IMR-90 (cell line): ENCODE measurements around the gene AKAP17A. TPM values are rescaled to one million over a fixed set of nuclear protein-coding genes. Genes with fewer than 3 reads are reported as not detected.
"Not testable (repeated sequence)": the region's sequence is repeated elsewhere in the genome, so short reads cannot be mapped to it uniquely, and the experiment has no call there.

Experiments used
- ATAC-seq: fragments of 200-7000 bp; cut with Tn5 transposase; 2 replicates; pipeline ENCODE4 v1.9.1; 2020; ENCODE audit warnings: low read depth, mild to moderate bottlenecking, moderate library complexity
- BruUV-seq: library from RNA; stranded (reverse); fragments of 400-500 nt; replicated peaks from 2 replicates; lab custom pipeline; 2021; lab: Mats Ljungman, UMichigan
- CTCF ChIA-PET: fragments of 300-600 bp; formaldehyde crosslinking; extraction: SDS; loops from one replicate; lab custom pipeline; 2021; ENCODE audit warnings: antibody characterized with exemption; lab: Yijun Ruan, JAX
- POLR2A ChIA-PET: fragments of 300-600 bp; sonication (Branson Sonifier 250); formaldehyde crosslinking; loops from one replicate; lab custom pipeline; 2022; ENCODE audit warnings: antibody characterized with exemption; ENCODE audit not compliant: unreplicated experiment; lab: Charles Lee
- DNase-seq: peaks from one replicate; pipeline ENCODE4 v3.0.0; 2013
- H2AFZ ChIP-seq: replicated peaks from 2 replicates; pipeline ENCODE3; 2013; ENCODE audit warnings: low read length, mild to moderate bottlenecking; ENCODE audit not compliant: poor library complexity
- H2AK5ac ChIP-seq: 2 replicates; pipeline ENCODE4 v1.6.1; 2013; ENCODE audit warnings: low read depth, low read length, inconsistent platforms
- H2AK9ac ChIP-seq: replicated peaks from 2 replicates; pipeline ENCODE3; 2013; ENCODE audit warnings: mild to moderate bottlenecking, low read depth, low read length, moderate library complexity; ENCODE audit not compliant: poor library complexity
- H2BK120ac ChIP-seq: 2 replicates; pipeline ENCODE4 v1.6.1; 2013; ENCODE audit warnings: low read depth, low read length, inconsistent platforms
- H2BK15ac ChIP-seq: 3 replicates; pipeline ENCODE4 v1.6.1; 2013; ENCODE audit warnings: low read depth, low read length, inconsistent platforms
- H2BK20ac ChIP-seq: 2 replicates; pipeline ENCODE4 v1.6.1; 2013; ENCODE audit warnings: low read depth, mild to moderate bottlenecking, inconsistent platforms, low read length, moderate library complexity
- H2BK5ac ChIP-seq: 2 replicates; pipeline ENCODE4 v1.6.1; 2013; ENCODE audit warnings: mild to moderate bottlenecking, low read depth, low read length, inconsistent platforms; ENCODE audit not compliant: poor library complexity, severe bottlenecking
- H3K14ac ChIP-seq: replicated peaks from 2 replicates; pipeline ENCODE4 v1.6.1; 2013; ENCODE audit warnings: low read depth, low read length, inconsistent platforms
- H3K18ac ChIP-seq: 2 replicates; pipeline ENCODE4 v1.6.1; 2013; ENCODE audit warnings: low read depth, low read length, control low read depth
- H3K23ac ChIP-seq: 2 replicates; pipeline ENCODE4 v1.6.1; 2013; ENCODE audit warnings: low read depth, low read length, inconsistent platforms
- H3K27ac ChIP-seq: 2 replicates; pipeline ENCODE4 v1.5.1; 2013; ENCODE audit warnings: mild to moderate bottlenecking, control low read depth, low read length; ENCODE audit not compliant: insufficient read depth
- H3K27me3 ChIP-seq: 2 replicates; pipeline ENCODE4 v1.6.1; 2013; ENCODE audit warnings: low read length; ENCODE audit not compliant: control insufficient read depth, insufficient read depth
- H3K36me3 ChIP-seq: 2 replicates; pipeline ENCODE4 v1.6.1; 2013; ENCODE audit warnings: low read length, mixed read lengths; ENCODE audit not compliant: control insufficient read depth, insufficient read depth
- H3K4ac ChIP-seq: 2 replicates; pipeline ENCODE4 v1.6.1; 2013; ENCODE audit warnings: low read depth, low read length, inconsistent platforms
- H3K4me1 ChIP-seq: 2 replicates; pipeline ENCODE4 v1.6.1; 2013; ENCODE audit warnings: low read length, mixed read lengths; ENCODE audit not compliant: control insufficient read depth, insufficient read depth
- H3K4me2 ChIP-seq: 2 replicates; pipeline ENCODE4 v1.6.1; 2013; ENCODE audit warnings: low read depth, mild to moderate bottlenecking, control low read depth, low read length, moderate library complexity
- H3K4me3 ChIP-seq: 2 replicates; pipeline ENCODE4 v1.5.1; 2013; ENCODE audit warnings: low read depth, mild to moderate bottlenecking, control low read depth, low read length, moderate library complexity; ENCODE audit not compliant: insufficient read depth
- H3K56ac ChIP-seq: 2 replicates; pipeline ENCODE4 v1.6.1; 2013; ENCODE audit warnings: low read length, inconsistent platforms; ENCODE audit not compliant: insufficient read depth; ENCODE audit errors: extremely low read depth
- H3K79me1 ChIP-seq, 2 experiments: 2 replicates each; pipeline ENCODE4 v1.6.1; 2013; ENCODE audit warnings: low read length in 2 of 2, inconsistent platforms in 1 of 2, low read depth in 1 of 2
- H3K9ac ChIP-seq: 2 replicates; pipeline ENCODE4 v1.6.1; 2013; ENCODE audit warnings: low read depth, low read length, control low read depth
- H3K9me1 ChIP-seq: 2 replicates; pipeline ENCODE4 v1.6.1; 2013; ENCODE audit warnings: low read length, inconsistent platforms; ENCODE audit not compliant: insufficient read depth
- H3K9me3 ChIP-seq: 2 replicates; pipeline ENCODE4 v1.6.1; 2013; ENCODE audit warnings: low read length; ENCODE audit not compliant: control insufficient read depth, insufficient read depth
- H4K20me1 ChIP-seq: 2 replicates; pipeline ENCODE4 v1.6.1; 2013; ENCODE audit warnings: low read length, inconsistent platforms; ENCODE audit not compliant: insufficient read depth
- H4K5ac ChIP-seq: 2 replicates; pipeline ENCODE4 v1.6.1; 2013; ENCODE audit warnings: mild to moderate bottlenecking, low read depth, low read length, control low read depth
- H4K8ac ChIP-seq, 2 experiments: 2 replicates each; pipeline ENCODE4 v1.6.1; 2013; ENCODE audit warnings: low read depth in 2 of 2, low read length in 2 of 2, control low read depth in 1 of 2, inconsistent platforms in 1 of 2
- H4K91ac ChIP-seq: 2 replicates; pipeline ENCODE4 v1.6.1; 2013; ENCODE audit warnings: low read depth, low read length, inconsistent platforms; ENCODE audit not compliant: insufficient read depth
- FOS ChIP-seq: fragments of 150-350 bp; IDR thresholded peaks from 2 replicates; pipeline ENCODE4 v1.6.1; 2016; ENCODE audit warnings: low read depth, low read length
- WGBS, 2 experiments: methylation state at CpG; one replicate each; pipeline versions ENCODE4 v1.1.5 to v1.1.7; 2013; ENCODE audit warnings: missing lambda C conversion rate in 2 of 2; ENCODE audit not compliant: insufficient read length in 1 of 2; ENCODE audit errors: extremely low coverage in 2 of 2; 5-methylcytosine and 5-hydroxymethylcytosine counted together
- dilution Hi-C: fragments of 300-500 bp; cut with HindIII; formaldehyde crosslinking; loops from one replicate; pipeline ENCODE4 v1.14.3; 2018; ENCODE audit warnings: low sequenced_read_pairs; ENCODE audit not compliant: unreplicated experiment
- in situ Hi-C: fragments of 300-500 bp; cut with MboI; formaldehyde crosslinking; loops from 3 replicates; pipeline ENCODE4 v1.14.3; 2019; ENCODE audit warnings: low sequenced_read_pairs, inconsistent platforms, mixed read lengths
- intact Hi-C: fragments of 100-400 bp; cut with micrococcal nuclease; formaldehyde crosslinking; loops from 2 replicates; pipeline ENCODE4 v1.10.0; 2022
- polyA plus RNA-seq, 3 experiments: library from polyadenylated mRNA; depleted of rRNA; stranded (reverse); fragments of >200 nt; gene quantifications; 2 replicates each; pipeline ENCODE4 v1.2.3, GENCODE V29; 2012; ENCODE audit warnings: low replicate concordance in 1 of 3
- total RNA-seq: library from RNA; depleted of rRNA; stranded (reverse); fragments of >200 nt; gene quantifications from 2 replicates; pipeline ENCODE4 v1.2.3, GENCODE V29; 2012
- TF ChIP-seq, protein P1 (sequence below): fragments of 150-350 bp; IDR thresholded peaks from 2 replicates; pipeline ENCODE4 v1.6.1; 2017; ENCODE audit warnings: mild to moderate bottlenecking, antibody characterized with exemption, low read length, low read depth
- TF ChIP-seq, protein P2 (sequence below): conservative IDR thresholded peaks from 2 replicates; pipeline ENCODE4 v1.5.1; 2012; ENCODE audit warnings: mild to moderate bottlenecking, low read depth, low read length, improper control_type of control experiment

AKAP17A gene
- total and polyA plus RNA-seq, 2 of the 4 experiments (the other 2 are of a cell fraction), result 9.0 to 23.7 TPM

DNA sequence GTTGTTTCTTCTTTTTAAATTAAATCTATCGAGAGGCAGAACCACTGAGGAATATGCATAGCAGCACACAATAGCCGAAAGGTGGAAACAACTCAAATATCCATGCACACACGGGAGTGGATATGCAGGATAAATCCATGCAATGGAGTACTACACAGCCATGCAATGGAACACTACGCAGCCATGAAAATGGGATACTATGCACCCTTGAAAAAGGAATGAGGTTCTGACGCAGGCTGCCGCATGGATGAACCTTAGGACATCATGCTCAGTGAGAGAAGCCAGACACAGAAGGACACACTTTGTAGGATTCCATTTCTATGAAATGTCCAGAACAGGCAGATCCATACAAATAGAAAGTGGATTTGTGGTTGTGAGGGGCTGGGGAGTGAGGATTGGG, 36.0 kb upstream of the AKAP17A start:
- Histone ChIP-seq H2AK9ac (no peak overlapping the region), H3K9ac (no peak overlapping the region), H2BK20ac (no peak overlapping the region), H2BK15ac (no peak overlapping the region), H2BK120ac (no peak overlapping the region), H3K23ac (no peak overlapping the region), H3K9me3 (peaks cover 18% of the 10 kb centered on the region), H2AFZ (no peak overlapping the region), H4K20me1 (no peaks in the 10 kb centered on the region), H3K18ac (no peak overlapping the region), H4K8ac (no peak overlapping the region), H4K91ac (no peak overlapping the region), H3K79me1 (no peaks in the 10 kb centered on the region), H2BK5ac (no peak overlapping the region), H3K9me1 (no peaks in the 10 kb centered on the region), H3K56ac (no peak overlapping the region), H3K4ac (no peak overlapping the region), H3K4me3 (no peak overlapping the region), H2AK5ac (no peak overlapping the region), H3K27ac (no peak overlapping the region), H3K4me1 (no peaks in the 10 kb centered on the region), H3K4me2 (no peak overlapping the region), H3K27me3 (no peaks in the 10 kb centered on the region), H3K14ac (no peak overlapping the region), H4K5ac (no peak overlapping the region), H3K36me3 (no peaks in the 10 kb centered on the region)
- ChIA-PET POLR2A (no interaction called here), CTCF (no interaction called here)
- in situ Hi-C loops, result no loop called here
- TF ChIP-seq, protein P1, sequence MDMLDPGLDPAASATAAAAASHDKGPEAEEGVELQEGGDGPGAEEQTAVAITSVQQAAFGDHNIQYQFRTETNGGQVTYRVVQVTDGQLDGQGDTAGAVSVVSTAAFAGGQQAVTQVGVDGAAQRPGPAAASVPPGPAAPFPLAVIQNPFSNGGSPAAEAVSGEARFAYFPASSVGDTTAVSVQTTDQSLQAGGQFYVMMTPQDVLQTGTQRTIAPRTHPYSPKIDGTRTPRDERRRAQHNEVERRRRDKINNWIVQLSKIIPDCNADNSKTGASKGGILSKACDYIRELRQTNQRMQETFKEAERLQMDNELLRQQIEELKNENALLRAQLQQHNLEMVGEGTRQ, result no peak
- TF ChIP-seq, protein P2, sequence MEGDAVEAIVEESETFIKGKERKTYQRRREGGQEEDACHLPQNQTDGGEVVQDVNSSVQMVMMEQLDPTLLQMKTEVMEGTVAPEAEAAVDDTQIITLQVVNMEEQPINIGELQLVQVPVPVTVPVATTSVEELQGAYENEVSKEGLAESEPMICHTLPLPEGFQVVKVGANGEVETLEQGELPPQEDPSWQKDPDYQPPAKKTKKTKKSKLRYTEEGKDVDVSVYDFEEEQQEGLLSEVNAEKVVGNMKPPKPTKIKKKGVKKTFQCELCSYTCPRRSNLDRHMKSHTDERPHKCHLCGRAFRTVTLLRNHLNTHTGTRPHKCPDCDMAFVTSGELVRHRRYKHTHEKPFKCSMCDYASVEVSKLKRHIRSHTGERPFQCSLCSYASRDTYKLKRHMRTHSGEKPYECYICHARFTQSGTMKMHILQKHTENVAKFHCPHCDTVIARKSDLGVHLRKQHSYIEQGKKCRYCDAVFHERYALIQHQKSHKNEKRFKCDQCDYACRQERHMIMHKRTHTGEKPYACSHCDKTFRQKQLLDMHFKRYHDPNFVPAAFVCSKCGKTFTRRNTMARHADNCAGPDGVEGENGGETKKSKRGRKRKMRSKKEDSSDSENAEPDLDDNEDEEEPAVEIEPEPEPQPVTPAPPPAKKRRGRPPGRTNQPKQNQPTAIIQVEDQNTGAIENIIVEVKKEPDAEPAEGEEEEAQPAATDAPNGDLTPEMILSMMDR, result no peak
- TF ChIP-seq FOS, result no peak
- DNase-seq (no peak), ATAC-seq (no peak)
- intact Hi-C loops, result no loop called here
- WGBS, 2 experiments, result 89% methylated on average over 3 of the region's 6 CpGs; no CpG with 5 or more reads in 1 of the 2 experiments
- no TSS peak for BruUV-seq
- dilution Hi-C loops, result no loop called here

DNA sequence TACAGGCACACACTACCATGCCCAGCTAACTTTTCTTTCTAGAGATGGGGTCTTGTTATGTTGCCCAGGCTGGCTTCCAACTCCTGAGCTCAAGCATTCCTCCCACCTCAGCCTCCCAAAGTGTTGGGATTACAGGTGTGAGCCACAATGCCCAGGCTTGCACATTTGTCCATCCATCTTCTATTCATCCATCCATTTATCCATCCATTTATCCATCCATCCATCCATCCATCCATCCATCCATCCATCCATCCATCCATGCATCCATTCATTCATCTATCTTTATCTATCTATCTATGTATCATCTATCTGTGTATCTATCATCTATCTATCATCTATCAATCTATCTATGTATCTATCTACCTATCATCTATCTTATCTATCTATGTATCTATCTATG, 34.0 kb upstream of the AKAP17A start:
- H3K18ac ChIP-seq, H3K27me3 ChIP-seq, H3K14ac ChIP-seq, intact Hi-C loops, ATAC-seq, H3K23ac ChIP-seq, H3K36me3 ChIP-seq, H3K9ac ChIP-seq, H3K56ac ChIP-seq, H3K4me1 ChIP-seq, H4K5ac ChIP-seq, H3K79me1 ChIP-seq, CTCF ChIA-PET, H3K27ac ChIP-seq, H3K9me1 ChIP-seq, H3K4ac ChIP-seq, H3K4me3 ChIP-seq, in situ Hi-C loops, H2AFZ ChIP-seq, H2BK20ac ChIP-seq, dilution Hi-C loops, H4K8ac ChIP-seq, H2BK5ac ChIP-seq, H2BK15ac ChIP-seq, DNase-seq, H3K4me2 ChIP-seq, POLR2A ChIA-PET, H4K91ac ChIP-seq, H4K20me1 ChIP-seq, BruUV-seq, H2AK5ac ChIP-seq, H2BK120ac ChIP-seq, H2AK9ac ChIP-seq: not testable (repeated sequence)
- peaks cover 18% of the 10 kb centered on the region for H3K9me3 ChIP-seq
